Nephron progenitor cell (in vitro differentiated cells): ENCODE data around the gene KIT.

Source experiments
- DNase-seq: peaks from one replicate; pipeline ENCODE4 v3.0.0; 2021
- H3K27ac Mint-ChIP-seq: 2 replicates; pipeline ENCODE4 v1.8.0; 2021; ENCODE audit warnings: mild to moderate bottlenecking, moderate library complexity, mixed read lengths
- H3K27me3 Mint-ChIP-seq: 2 replicates; pipeline ENCODE4 v1.8.0; 2021; ENCODE audit warnings: mild to moderate bottlenecking, low read depth, mixed read lengths; ENCODE audit not compliant: poor library complexity
- H3K36me3 Mint-ChIP-seq: 2 replicates; pipeline ENCODE4 v1.8.0; 2021; ENCODE audit warnings: low read depth, mixed read lengths
- H3K4me1 Mint-ChIP-seq: 2 replicates; pipeline ENCODE4 v1.8.0; 2021; ENCODE audit warnings: mixed read lengths
- H3K4me3 Mint-ChIP-seq: 2 replicates; pipeline ENCODE4 v1.8.0; 2021; ENCODE audit warnings: mild to moderate bottlenecking, moderate library complexity, mixed read lengths
- H3K9me3 Mint-ChIP-seq: 2 replicates; pipeline ENCODE4 v1.8.0; 2021; ENCODE audit warnings: mild to moderate bottlenecking, moderate library complexity, mixed read lengths
- CTCF ChIP-seq: fragments of 200-600 bp; sonication (generic); IDR thresholded peaks from 2 replicates; pipeline ENCODE4 v1.5.0; 2021; ENCODE audit warnings: antibody characterized with exemption

KIT gene

DNA sequence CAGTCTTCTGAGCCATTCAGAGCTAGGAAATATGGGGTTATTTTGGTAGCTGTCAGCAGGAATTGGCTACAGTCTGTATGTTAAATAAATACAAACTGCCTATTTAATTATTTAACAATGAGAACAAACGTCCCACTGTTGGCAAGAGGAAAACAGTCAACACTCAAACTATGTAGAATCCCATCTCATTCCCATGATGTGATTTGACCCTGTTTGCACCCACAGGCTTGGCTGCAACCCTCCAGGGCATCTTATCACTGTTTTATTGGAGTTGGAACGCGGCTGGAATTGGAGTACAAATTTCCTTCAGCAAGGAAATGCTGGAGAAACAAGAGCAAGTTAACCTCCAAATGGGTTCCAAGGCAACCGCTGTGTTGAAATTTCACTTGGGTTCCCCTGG, 124.0 kb downstream of the KIT start:
- Mint-ChIP-seq H3K4me3 (no peak overlapping the region), H3K27me3 (peaks cover 7% of the 10 kb centered on the region), H3K36me3 (no peaks in the 10 kb centered on the region), H3K4me1 (peaks cover 14% of the 10 kb centered on the region), H3K27ac (no peak overlapping the region), H3K9me3 (no peaks in the 10 kb centered on the region)
- DNase-seq = no peak
- TF ChIP-seq CTCF = no peak

GRCh38 chr4:54783402-54784110, 125.8 kb downstream of the KIT start:
- no peak overlapping the region for H3K4me3 Mint-ChIP-seq
- H3K9me3 Mint-ChIP-seq = no peaks in the 10 kb centered on the region
- peaks cover 14% of the 10 kb centered on the region for H3K4me1 Mint-ChIP-seq
- H3K27ac Mint-ChIP-seq = no peak overlapping the region
- H3K36me3 Mint-ChIP-seq = no peaks in the 10 kb centered on the region
- no peak for TF ChIP-seq CTCF
- H3K27me3 Mint-ChIP-seq = peaks cover 7% of the 10 kb centered on the region
- no peak for DNase-seq

DNA sequence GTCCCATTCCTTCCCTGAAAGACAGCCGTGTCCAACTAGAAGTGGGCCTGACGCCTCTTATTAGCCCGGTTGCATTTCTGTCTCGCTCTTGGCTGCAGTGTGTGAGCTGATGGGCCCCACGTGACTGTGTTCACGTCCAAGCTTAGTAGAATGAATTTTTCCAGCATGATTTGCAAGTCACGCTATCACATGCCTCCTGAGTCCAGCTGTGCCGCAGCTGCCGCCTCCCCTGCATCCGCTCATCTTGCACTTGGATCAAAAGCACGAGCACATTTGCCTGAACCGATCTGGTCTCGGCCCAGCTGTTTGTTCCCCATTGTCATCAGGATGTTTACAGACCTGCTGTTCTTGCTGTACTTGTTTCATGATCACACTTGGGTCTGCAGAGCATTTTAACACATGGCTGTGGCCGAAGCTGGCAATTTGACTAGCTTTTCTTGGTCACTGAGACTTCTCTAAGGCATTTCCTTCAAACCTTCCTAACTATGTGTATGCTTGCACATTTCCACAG, 126.5 kb downstream of the KIT start:
- Mint-ChIP-seq H3K9me3 (no peaks in the 10 kb centered on the region), H3K4me3 (no peak overlapping the region), H3K4me1 (peaks cover 14% of the 10 kb centered on the region), H3K27me3 (peaks cover 9% of the 10 kb centered on the region), H3K27ac (peak overlapping the region; percentile 76), H3K36me3 (no peaks in the 10 kb centered on the region)
- TF ChIP-seq CTCF = no peak
- DNase-seq = no peak
